Caco-2 (cell line): ENCODE data around the gene TFF1. TPM values are rescaled to one million over a fixed set of nuclear protein-coding genes. Genes with fewer than 3 reads are reported as not detected.

Source experiments
- BruUV-seq: library from RNA; stranded (reverse); fragments of 400-500 nt; replicated peaks from 2 replicates; lab custom pipeline; 2021; lab: Mats Ljungman, UMichigan
- CTCF ChIA-PET: fragments of 300-600 bp; sonication (Branson Sonifier 250); formaldehyde crosslinking; loops from one replicate; lab custom pipeline; 2022; ENCODE audit warnings: antibody characterized with exemption; lab: Charles Lee
- POLR2A ChIA-PET: fragments of 300-600 bp; sonication (Branson Sonifier 250); formaldehyde crosslinking; loops from one replicate; lab custom pipeline; 2022; ENCODE audit warnings: antibody characterized with exemption; lab: Charles Lee
- DNase-seq, 2 experiments: peaks; one replicate each; pipeline versions ENCODE4 v3.0.0 to v3.0.0-alpha.2; 2020 to 2022
- H3K27me3 ChIP-seq: replicated peaks from 2 replicates; pipeline ENCODE4 v1.6.0; 2011; ENCODE audit warnings: low read length; ENCODE audit not compliant: control insufficient read depth, insufficient read depth
- H3K36me3 ChIP-seq: 2 replicates; pipeline ENCODE4 v1.5.1; 2011; ENCODE audit warnings: low read length; ENCODE audit not compliant: control insufficient read depth, insufficient read depth
- H3K4me1 ChIP-seq: fragments of 250-450 bp; sonication (Bioruptor Pico); 2 replicates; pipeline ENCODE4 v1.5.1; 2020; ENCODE audit warnings: mild to moderate bottlenecking
- H3K4me3 ChIP-seq: 2 replicates; pipeline ENCODE4 v1.5.1; 2011; ENCODE audit warnings: low read depth, mild to moderate bottlenecking, control low read depth, low read length
- H3K9me3 ChIP-seq: fragments of 250-450 bp; sonication (Bioruptor Pico); 2 replicates; pipeline ENCODE4 v1.5.1; 2020; ENCODE audit warnings: mild to moderate bottlenecking, moderate library complexity
- H3K27ac Mint-ChIP-seq: one replicate; pipeline ENCODE4 v1.8.0; 2022; ENCODE audit warnings: mixed read lengths; ENCODE audit not compliant: unreplicated experiment
- H3K27me3 Mint-ChIP-seq: one replicate; pipeline ENCODE4 v1.8.0; 2022; ENCODE audit warnings: mixed read lengths; ENCODE audit not compliant: insufficient read depth, unreplicated experiment
- H3K36me3 Mint-ChIP-seq: one replicate; pipeline ENCODE4 v1.8.0; 2022; ENCODE audit warnings: mild to moderate bottlenecking, mixed read lengths; ENCODE audit not compliant: insufficient read depth, unreplicated experiment
- H3K4me1 Mint-ChIP-seq: one replicate; pipeline ENCODE4 v1.8.0; 2022; ENCODE audit warnings: low read depth, mixed read lengths; ENCODE audit not compliant: unreplicated experiment
- H3K4me3 Mint-ChIP-seq: one replicate; pipeline ENCODE4 v1.8.0; 2022; ENCODE audit warnings: mild to moderate bottlenecking, moderate library complexity, mixed read lengths; ENCODE audit not compliant: unreplicated experiment
- H3K9me3 Mint-ChIP-seq: one replicate; pipeline ENCODE4 v1.8.0; 2022; ENCODE audit warnings: mixed read lengths; ENCODE audit not compliant: unreplicated experiment
- CTCF ChIP-seq, 2 experiments: fragments of 200-600 bp in 1 of 2; IDR thresholded peaks; 1 replicate in 1 of 2; 2 replicates in 1 of 2; pipeline versions ENCODE4 v1.5.1 to v1.8.0; 2011 to 2022; ENCODE audit warnings: antibody characterized with exemption in 1 of 2, control low read depth in 1 of 2, inconsistent platforms in 1 of 2, low read depth in 1 of 2, low read length in 1 of 2, mild to moderate bottlenecking in 1 of 2, moderate library complexity in 1 of 2; ENCODE audit not compliant: insufficient read depth in 1 of 2, severe bottlenecking in 1 of 2, unreplicated experiment in 1 of 2
- intact Hi-C: fragments of 100-400 bp; cut with micrococcal nuclease; formaldehyde crosslinking; loops from one replicate; pipeline ENCODE4 v1.10.0; 2022; ENCODE audit not compliant: unreplicated experiment
- total RNA-seq: library from RNA; stranded (reverse); gene quantifications from 2 replicates; pipeline ENCODE4 v1.2.3, GENCODE V29; 2022

The TFF1 gene
- total RNA-seq, 1 experiment from 2014 or later: 9.8 TPM

- H3K27ac Mint-ChIP-seq: no peak overlapping the region
- no peaks in the 10 kb centered on the region for H3K27me3 ChIP-seq
- H3K4me3 Mint-ChIP-seq: no peak overlapping the region
- H3K9me3 Mint-ChIP-seq: peaks cover 33% of the 10 kb centered on the region
- H3K27me3 Mint-ChIP-seq: no peaks in the 10 kb centered on the region
- H3K36me3 ChIP-seq: no peaks in the 10 kb centered on the region
- no peak overlapping the region for H3K4me3 ChIP-seq
- H3K4me1 ChIP-seq: no peaks in the 10 kb centered on the region; the same call in none of the 2 replicates
- no TSS peak for BruUV-seq
- peaks cover 6% of the 10 kb centered on the region for H3K4me1 Mint-ChIP-seq
- intact Hi-C loops: no loop called here
- CTCF ChIA-PET: no interaction called here
- POLR2A ChIA-PET: no interaction called here
- H3K9me3 ChIP-seq: no peaks in the 10 kb centered on the region
- H3K36me3 Mint-ChIP-seq: peaks cover 5% of the 10 kb centered on the region
- TF ChIP-seq CTCF (IDR thresholded peaks at IDR 0.05; ENCODE audit: insufficient read depth in 1 of 2, low read depth in 1 of 2, low read length in 1 of 2, severe bottlenecking in 1 of 2, unreplicated experiment in 1 of 2): no peak
- DNase-seq: no peak
Measured at GRCh38 chr21:42324896-42325295, 41.4 kb downstream of the TFF1 start.

- Mint-ChIP-seq H3K4me3 (no peak overlapping the region), H3K9me3 (peaks cover 24% of the 10 kb centered on the region), H3K4me1 (no peaks in the 10 kb centered on the region), H3K27me3 (no peaks in the 10 kb centered on the region), H3K36me3 (no peaks in the 10 kb centered on the region), H3K27ac (no peak overlapping the region)
- intact Hi-C loops: no loop called here
- POLR2A ChIA-PET: no interaction called here
- Histone ChIP-seq H3K9me3 (no peaks in the 10 kb centered on the region), H3K36me3 (no peaks in the 10 kb centered on the region), H3K27me3 (no peaks in the 10 kb centered on the region), H3K4me3 (no peak overlapping the region), H3K4me1 (peaks cover 5% of the 10 kb centered on the region; the same call in 1 of the 2 replicates)
- no peak for DNase-seq
- TF ChIP-seq CTCF (IDR thresholded peaks at IDR 0.05; ENCODE audit: insufficient read depth in 1 of 2, low read depth in 1 of 2, low read length in 1 of 2, severe bottlenecking in 1 of 2, unreplicated experiment in 1 of 2): no peak
- CTCF ChIA-PET: no interaction called here
- no TSS peak for BruUV-seq
Measured at GRCh38 chr21:42321845-42322244, 44.5 kb downstream of the TFF1 start.

- ChIA-PET CTCF (interaction anchor here (0.6 kb wide), 1 partner anchor 12 kb away, joined by 7 read pairs; no protein-coding TSS in a partner anchor), POLR2A (no interaction called here)
Measured at GRCh38 chr21:42321231-42321630, 45.1 kb downstream of the TFF1 start.

More at GRCh38 chr21:42321231-42321630, 45.1 kb downstream of the TFF1 start:
- H3K27me3 ChIP-seq: no peaks in the 10 kb centered on the region
- no peak overlapping the region for H3K4me3 ChIP-seq
- no peak for TF ChIP-seq CTCF (IDR thresholded peaks at IDR 0.05; ENCODE audit: insufficient read depth in 1 of 2, low read depth in 1 of 2, low read length in 1 of 2, severe bottlenecking in 1 of 2, unreplicated experiment in 1 of 2)
- H3K36me3 ChIP-seq: no peaks in the 10 kb centered on the region
- Mint-ChIP-seq H3K9me3 (peaks cover 24% of the 10 kb centered on the region), H3K4me1 (no peaks in the 10 kb centered on the region), H3K27ac (peak overlapping the region; percentile 37), H3K36me3 (no peaks in the 10 kb centered on the region), H3K27me3 (no peaks in the 10 kb centered on the region), H3K4me3 (no peak overlapping the region)
- intact Hi-C loops: no loop called here
- H3K9me3 ChIP-seq: no peaks in the 10 kb centered on the region
- BruUV-seq: no TSS peak
- no peak for DNase-seq
- peaks cover 11% of the 10 kb centered on the region; the same call in 1 of the 2 replicates for H3K4me1 ChIP-seq
